Esophagus muscularis mucosa (tissue), 3 donors: ENCODE data around the gene IL1RN.

Source experiments
- POLR2A ChIP-seq: fragments of 450-650 bp; IDR thresholded peaks from one replicate; pipeline ENCODE4 v1.6.1; 2017; ENCODE audit warnings: antibody characterized with exemption, moderate library complexity, mild to moderate bottlenecking, low read depth
- TF ChIP-seq, protein P1 (sequence below), 3 experiments: fragments of 200-600 bp in 2 of 3; fragments of 450-650 bp in 1 of 3; sonication (generic) in 2 of 3; IDR thresholded peaks; one replicate each; pipeline ENCODE4 v1.5.1; 2017 to 2019; ENCODE audit warnings: antibody characterized with exemption in 3 of 3, mild to moderate bottlenecking in 2 of 3, moderate library complexity in 1 of 3

DNA sequence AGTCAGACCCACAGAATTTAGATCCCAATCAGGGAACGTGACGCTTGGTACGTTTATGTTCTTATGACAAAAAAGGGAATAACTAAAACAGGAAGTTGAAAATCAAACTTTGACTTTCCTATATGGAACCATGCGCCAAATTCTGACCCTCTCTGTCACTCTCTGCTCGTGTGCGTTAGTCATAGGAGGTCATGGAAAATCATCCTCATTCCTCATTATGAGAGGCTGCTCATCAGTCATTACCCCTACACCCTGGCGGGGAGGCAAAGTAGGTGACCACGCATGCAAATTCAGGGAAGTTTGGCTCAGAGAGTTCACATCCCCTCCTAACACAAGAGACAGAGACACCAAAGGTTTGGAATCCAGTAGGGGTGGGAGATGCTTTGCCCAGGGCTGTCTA, 44.1 kb upstream of the IL1RN start:
- TF ChIP-seq, protein P1, sequence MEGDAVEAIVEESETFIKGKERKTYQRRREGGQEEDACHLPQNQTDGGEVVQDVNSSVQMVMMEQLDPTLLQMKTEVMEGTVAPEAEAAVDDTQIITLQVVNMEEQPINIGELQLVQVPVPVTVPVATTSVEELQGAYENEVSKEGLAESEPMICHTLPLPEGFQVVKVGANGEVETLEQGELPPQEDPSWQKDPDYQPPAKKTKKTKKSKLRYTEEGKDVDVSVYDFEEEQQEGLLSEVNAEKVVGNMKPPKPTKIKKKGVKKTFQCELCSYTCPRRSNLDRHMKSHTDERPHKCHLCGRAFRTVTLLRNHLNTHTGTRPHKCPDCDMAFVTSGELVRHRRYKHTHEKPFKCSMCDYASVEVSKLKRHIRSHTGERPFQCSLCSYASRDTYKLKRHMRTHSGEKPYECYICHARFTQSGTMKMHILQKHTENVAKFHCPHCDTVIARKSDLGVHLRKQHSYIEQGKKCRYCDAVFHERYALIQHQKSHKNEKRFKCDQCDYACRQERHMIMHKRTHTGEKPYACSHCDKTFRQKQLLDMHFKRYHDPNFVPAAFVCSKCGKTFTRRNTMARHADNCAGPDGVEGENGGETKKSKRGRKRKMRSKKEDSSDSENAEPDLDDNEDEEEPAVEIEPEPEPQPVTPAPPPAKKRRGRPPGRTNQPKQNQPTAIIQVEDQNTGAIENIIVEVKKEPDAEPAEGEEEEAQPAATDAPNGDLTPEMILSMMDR (IDR thresholded peaks at IDR 0.05), result no peak
- TF ChIP-seq POLR2A, result no peak
